ENCODE data around the gene SCARF2.
"Not testable (repeated sequence)": the region's sequence is repeated elsewhere in the genome, so short reads cannot be mapped to it uniquely, and the experiment has no call there.

SCARF2 gene

GRCh38 chr22:20388200-20388599, 49.4 kb downstream of the SCARF2 start:
- no peak for DNase-seq

GRCh38 chr22:20386972-20387371, 50.7 kb downstream of the SCARF2 start:
- DNase-seq, result no peak

GRCh38 chr22:20386336-20386735, 51.3 kb downstream of the SCARF2 start:
- DNase-seq, result no peak

GRCh38 chr22:20384865-20385264, 52.8 kb downstream of the SCARF2 start:
- DNase-seq, result no peak

- DNase-seq, result no peak
Measured at GRCh38 chr22:20384171-20384570, 53.5 kb downstream of the SCARF2 start.

GRCh38 chr22:20383538-20383937, 54.1 kb downstream of the SCARF2 start:
- DNase-seq, result no peak

GRCh38 chr22:20380486-20380885, 57.1 kb downstream of the SCARF2 start:
- no peak for DNase-seq

GRCh38 chr22:20378684-20379083, 58.9 kb downstream of the SCARF2 start:
- not testable (repeated sequence) for DNase-seq

- no peak for DNase-seq
Measured at GRCh38 chr22:20378110-20378509, 59.5 kb downstream of the SCARF2 start.

GRCh38 chr22:20376983-20377382, 60.6 kb downstream of the SCARF2 start:
- DNase-seq, result not testable (repeated sequence)

GRCh38 chr22:20376281-20376680, 61.3 kb downstream of the SCARF2 start:
- not testable (repeated sequence) for DNase-seq

All from stimulated activated CD4-positive, alpha-beta T cell treated with anti-CD3 and anti-CD28 coated beads, Interleukin-15, amount 100 ng/mL, for 24 hours (primary cell).